Superior temporal gyrus (tissue), 1 donor: ENCODE measurements around the gene PRKCI.
"Not testable (repeated sequence)": the region's sequence is repeated elsewhere in the genome, so short reads cannot be mapped to it uniquely, and the experiment has no call there.

Experiments
- DNase-seq: peaks from one replicate; pipeline ENCODE4 v3.0.0-alpha.2; 2016; ENCODE audit errors: extremely low spot score

PRKCI gene

GRCh38 chr3:170278627-170279026, 56.4 kb downstream of the PRKCI start:
- DNase-seq, result no peak

- no peak for DNase-seq
These were observed 68.0 kb downstream of the PRKCI start for GRCh38 chr3:170290194-170290593.

GRCh38 chr3:170295586-170295985, 73.4 kb downstream of the PRKCI start:
- DNase-seq, result no peak

- DNase-seq, result no peak
These were observed 74.5 kb downstream of the PRKCI start for GRCh38 chr3:170296703-170297102.

- no peak for DNase-seq
These were observed 79.2 kb downstream of the PRKCI start for GRCh38 chr3:170301405-170301804.

- no peak for DNase-seq
These were observed 79.8 kb downstream of the PRKCI start for GRCh38 chr3:170302008-170302407.

GRCh38 chr3:170306015-170306414, 83.8 kb downstream of the PRKCI start:
- DNase-seq, result no peak

- no peak for DNase-seq
These were observed 85.6 kb downstream of the PRKCI start for GRCh38 chr3:170307671-170308405.

GRCh38 chr3:170309046-170309445, 86.8 kb downstream of the PRKCI start:
- DNase-seq, result no peak

GRCh38 chr3:170317954-170318353, 95.7 kb downstream of the PRKCI start:
- DNase-seq, result no peak

- no peak for DNase-seq
These were observed 98.4 kb downstream of the PRKCI start for GRCh38 chr3:170320461-170321121.

GRCh38 chr3:170321321-170322034, 99.3 kb downstream of the PRKCI start:
- DNase-seq, result no peak

- no peak for DNase-seq
These were observed 100.5 kb downstream of the PRKCI start for GRCh38 chr3:170322566-170323269.

GRCh38 chr3:170323331-170323730, 101.1 kb downstream of the PRKCI start:
- no peak for DNase-seq

- DNase-seq, result no peak
These were observed 102.7 kb downstream of the PRKCI start for GRCh38 chr3:170324962-170325361.

GRCh38 chr3:170327040-170327808, 105.0 kb downstream of the PRKCI start:
- DNase-seq, result no peak

- DNase-seq, result not testable (repeated sequence)
These were observed 105.8 kb downstream of the PRKCI start for GRCh38 chr3:170327868-170328548.

- no peak for DNase-seq
These were observed 108.1 kb downstream of the PRKCI start for GRCh38 chr3:170330366-170330765.

- no peak for DNase-seq
These were observed 108.9 kb downstream of the PRKCI start for GRCh38 chr3:170331143-170331542.

GRCh38 chr3:170337420-170337819, 115.2 kb downstream of the PRKCI start:
- no peak for DNase-seq
